ENCODE results near the gene COL10A1. TPM values are rescaled to one million over a fixed set of nuclear protein-coding genes. Genes with fewer than 3 reads are reported as not detected.
"Not testable (repeated sequence)": the region's sequence is repeated elsewhere in the genome, so short reads cannot be mapped to it uniquely, and the experiment has no call there.

COL10A1 gene
- polyA plus RNA-seq, 4 donors, result 0.34 to 0.95 (median 0.47) TPM

DNA sequence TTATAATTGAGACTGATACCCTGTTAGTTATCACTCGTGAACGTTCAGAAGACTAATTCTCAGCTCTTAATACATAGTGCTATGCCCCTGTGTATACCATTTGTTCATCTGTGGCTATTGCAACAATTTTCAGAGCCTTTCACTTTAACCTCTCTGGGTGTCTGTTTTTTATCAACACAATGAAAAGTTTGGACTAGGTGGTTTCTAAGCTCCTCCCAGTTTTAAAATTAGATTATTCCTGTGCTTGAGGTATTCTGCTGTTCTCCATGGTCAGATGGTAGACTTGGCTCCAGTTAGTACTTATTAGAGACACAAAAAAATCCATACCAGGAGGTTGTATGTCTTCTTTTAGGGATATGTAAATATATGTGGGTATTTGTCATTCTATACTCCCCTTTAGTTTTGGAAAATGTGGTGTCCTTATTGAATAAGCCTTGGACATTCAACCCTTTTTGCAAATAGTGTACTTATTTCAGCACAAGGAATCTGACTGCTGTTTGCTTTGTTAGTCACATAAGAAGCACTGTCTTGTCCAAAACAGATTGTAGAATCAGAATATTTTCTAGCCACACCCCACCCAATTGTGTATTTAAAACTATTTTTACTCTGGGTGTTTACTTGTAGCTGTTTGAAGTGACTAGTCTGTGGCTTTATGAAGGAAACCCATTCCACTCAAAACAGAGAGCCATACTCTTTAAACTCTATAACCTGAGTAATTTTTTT lies 2.0 kb upstream of the COL10A1 start:
- DNase-seq (ENCODE audit: low read depth in 4 of 4, low spot score in 3 of 4), result no peak

DNA sequence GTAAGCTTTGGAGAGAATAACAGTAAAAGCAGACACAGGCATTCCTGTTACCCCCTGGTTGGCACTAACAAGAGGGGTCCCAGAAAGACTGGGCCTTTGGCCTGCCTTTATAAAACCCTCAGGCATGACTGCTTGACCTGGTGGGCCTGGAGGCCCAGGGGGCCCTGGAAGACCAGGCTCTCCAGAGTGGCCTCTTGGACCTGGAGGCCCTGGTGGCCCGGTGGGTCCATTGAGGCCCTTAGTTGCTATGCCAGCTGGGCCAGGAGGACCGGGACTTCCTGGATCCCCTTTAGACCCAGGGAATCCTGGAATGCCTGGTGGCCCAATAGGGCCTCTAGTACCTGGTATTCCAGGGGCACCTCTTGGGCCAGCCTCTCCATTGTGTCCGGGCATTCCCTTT lies 5.5 kb downstream of the COL10A1 start:
- no peak for DNase-seq (ENCODE audit: low read depth in 4 of 4, low spot score in 3 of 4)

DNA sequence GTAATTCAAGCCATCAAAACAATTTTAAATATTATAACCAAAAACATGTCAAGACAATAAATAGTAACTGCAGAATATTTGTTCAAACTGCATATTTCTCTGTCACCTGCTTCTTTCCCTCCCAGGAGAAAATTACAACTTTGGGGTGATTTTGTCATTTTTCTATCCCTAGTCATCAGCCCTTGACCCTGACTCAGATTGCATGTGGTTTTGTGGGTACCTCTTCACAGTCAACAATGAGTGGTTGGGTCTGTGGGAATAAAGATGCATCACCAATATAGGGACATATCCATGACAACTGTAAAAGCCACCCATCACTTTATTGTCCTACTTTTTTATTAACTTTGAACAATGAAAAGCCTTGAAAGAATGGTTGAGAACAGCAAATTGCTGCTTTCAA lies 7.3 kb downstream of the COL10A1 start:
- no peak for DNase-seq (ENCODE audit: low read depth in 4 of 4, low spot score in 3 of 4)

DNA sequence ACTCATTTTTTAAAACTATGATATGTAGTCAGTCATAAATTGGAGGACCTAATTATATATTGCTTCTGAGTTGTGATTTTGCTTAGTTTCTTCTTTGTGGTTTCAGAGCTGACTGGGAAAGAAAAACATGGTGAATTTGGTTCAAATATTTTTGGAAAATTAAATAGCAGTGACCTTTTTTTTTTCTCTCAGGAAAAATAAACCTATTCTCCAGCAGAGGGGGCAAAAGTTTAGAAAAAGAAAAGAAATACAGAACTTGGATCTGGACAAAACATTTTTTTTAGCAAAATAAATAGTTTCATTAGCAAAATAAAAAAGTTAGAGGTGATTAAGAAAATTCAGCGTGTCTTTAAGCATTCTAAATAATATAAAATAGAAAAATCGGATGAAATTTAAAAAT lies 10.2 kb downstream of the COL10A1 start:
- no peak for DNase-seq (ENCODE audit: low read depth in 4 of 4, low spot score in 3 of 4)

DNA sequence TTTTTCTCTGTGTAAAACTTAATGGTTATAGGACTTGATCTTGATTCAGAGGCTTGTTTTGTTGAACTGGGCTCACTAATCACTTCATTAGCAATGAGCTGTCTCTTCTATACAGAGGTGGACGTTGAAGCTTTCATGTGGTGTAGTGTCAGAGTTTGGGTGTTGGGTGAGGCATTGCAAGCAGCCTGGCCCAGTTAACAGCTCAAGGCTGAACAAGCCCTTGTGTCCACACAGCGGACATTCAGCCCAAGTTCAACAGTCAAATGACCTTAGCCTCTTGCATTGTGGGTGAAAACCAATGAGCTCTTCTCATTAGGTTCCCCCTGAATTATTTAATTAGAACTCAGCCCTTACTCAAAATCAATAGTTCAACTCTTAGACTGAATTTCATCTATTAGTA lies 12.5 kb downstream of the COL10A1 start:
- no peak for DNase-seq (ENCODE audit: low read depth in 4 of 4, low spot score in 3 of 4)

DNA sequence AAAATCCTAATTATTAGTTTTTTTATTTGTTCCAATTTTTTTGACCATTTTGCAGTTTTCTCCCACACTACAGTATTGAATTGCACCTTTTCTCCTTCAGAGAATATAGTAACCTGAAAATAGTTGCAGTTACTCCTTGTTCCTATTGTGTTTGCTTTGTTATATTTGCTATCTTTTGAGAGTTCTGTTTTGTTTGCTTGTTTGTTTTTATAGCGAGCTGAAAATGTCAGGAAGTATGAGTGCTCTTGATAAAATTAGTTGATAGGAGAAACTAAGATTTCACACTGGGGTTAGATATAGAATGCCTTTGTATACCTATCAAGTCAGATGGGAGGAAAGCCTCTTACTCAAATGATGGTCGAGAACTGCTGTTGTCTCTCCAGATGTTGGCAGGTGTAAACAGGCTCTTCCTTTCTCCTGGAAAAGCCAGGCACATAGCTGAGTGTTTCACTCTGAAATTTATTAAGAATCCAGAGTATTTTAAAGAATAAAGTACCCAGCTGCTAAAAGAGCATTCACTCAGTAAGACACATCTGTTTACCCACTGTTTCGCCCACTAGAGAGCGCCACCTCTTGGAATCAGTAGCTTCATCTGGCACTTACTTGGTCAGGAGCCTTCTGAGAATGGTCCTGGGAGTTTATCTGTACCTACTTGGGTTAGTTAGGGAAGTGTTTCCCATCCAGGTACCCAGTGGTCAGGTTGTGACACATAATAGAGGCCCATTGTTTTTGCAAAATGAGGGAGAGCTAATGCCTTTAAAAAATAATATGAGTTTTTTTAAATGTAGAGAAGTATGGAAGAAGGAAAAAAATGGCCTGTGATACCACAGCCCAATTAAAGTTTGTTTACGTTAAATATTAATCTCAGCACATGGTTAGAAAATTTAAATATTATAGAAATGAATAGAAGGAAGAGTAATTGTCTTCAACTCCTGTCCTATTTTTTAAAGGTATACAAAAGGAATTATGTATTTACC lies 14.1 kb downstream of the COL10A1 start:
- no peak for DNase-seq (ENCODE audit: low read depth in 4 of 4, low spot score in 3 of 4)

DNA sequence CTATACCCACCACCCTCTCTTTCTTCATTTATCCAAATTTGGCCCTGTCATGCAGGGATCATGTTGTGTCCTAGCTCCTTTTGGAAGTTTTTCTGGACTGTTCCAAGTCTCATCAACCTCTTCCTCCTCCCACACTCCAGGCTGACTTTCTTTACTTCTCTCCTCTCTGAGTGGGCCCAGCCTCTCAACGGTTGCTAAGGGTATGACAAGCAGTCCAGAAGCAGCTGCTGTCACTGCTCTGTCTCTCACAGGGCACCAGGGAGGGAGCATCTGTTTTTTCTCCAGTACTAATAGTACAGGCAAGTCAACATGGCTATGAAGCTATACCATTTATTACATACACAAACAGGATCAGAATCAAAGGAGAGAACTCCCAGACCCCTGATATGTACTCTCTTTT lies 17.1 kb downstream of the COL10A1 start:
- DNase-seq (ENCODE audit: low read depth in 4 of 4, low spot score in 3 of 4), result no peak

DNA sequence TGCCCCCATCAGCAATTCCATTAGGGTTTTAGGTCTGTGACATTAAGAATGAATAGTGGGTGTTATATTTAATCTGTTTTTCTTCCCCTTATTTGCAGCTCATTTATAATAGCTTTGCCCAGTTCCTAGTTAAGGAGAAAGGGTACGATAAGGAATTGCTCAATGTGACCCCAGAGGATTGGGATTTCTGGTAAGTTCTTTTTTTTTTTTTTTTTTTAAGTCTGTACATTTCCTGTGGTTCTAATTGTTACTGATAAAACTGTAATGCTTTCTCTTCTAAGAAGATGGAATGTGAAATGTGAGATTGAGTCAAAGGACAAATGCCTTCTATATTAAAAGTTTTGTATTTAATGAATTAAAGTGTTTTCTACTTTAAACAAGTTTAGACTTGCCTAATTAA lies 19.8 kb downstream of the COL10A1 start:
- DNase-seq (ENCODE audit: low read depth in 4 of 4, low spot score in 3 of 4), result no peak

DNA sequence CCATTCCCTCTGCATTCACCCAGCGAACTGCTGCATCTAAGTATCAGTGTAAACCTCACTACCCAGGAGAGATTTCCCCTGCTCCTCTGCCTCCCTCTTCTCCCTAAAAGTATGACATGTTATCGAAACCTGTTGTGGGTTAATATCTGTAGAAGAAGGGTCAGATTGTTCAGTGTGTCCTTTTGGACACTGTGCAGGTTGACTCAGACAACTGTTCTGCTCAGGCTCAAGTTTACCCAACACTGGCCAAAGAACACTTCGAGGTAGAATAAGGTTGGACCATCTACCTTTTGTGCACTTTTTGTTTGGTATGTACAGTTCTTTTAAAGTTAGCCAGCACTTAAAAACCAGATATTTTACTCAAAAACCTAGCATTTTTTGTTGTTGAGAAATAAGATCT lies 20.7 kb downstream of the COL10A1 start:
- DNase-seq (ENCODE audit: low read depth in 4 of 4, low spot score in 3 of 4), result no peak

DNA sequence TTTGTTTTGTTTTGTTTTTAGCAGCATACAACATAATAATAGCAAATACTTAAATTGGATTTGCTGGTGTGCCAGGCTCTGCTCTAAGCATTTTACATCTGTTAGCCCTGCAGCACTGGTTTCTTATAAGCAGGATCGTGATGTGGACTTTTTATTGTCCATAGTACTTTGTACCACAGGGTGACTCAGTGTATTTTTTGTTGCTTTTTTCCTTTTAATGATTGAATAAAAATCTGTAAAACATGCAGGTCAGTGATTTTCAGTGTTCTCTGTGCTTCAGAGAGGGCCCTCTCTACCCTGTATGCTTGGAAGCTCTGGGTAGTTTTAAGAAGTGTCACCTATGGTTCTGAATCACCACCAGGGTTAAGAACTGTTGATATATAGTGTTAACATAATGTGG lies 21.3 kb downstream of the COL10A1 start:
- DNase-seq (ENCODE audit: low read depth in 4 of 4, low spot score in 3 of 4), result no peak

DNA sequence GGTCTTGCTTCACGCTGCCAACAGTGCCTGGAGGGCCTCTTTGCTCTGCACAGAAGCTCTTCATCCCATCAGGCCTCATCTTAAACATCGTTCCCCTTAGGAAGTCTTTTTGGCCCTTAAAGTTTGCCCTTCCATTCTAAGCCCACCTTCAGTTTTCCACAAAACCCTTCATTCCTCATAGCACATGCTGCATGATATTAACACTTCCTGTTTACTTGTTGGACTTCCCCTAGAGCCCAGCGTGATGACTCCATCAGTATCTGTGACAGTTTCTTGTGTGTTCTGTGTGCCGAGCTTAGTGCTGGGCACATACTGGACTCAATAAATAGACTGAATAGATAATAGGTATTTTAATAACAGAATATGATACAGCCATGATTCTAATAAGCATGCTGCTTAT lies 23.1 kb downstream of the COL10A1 start:
- no peak for DNase-seq (ENCODE audit: low read depth in 4 of 4, low spot score in 3 of 4)

DNA sequence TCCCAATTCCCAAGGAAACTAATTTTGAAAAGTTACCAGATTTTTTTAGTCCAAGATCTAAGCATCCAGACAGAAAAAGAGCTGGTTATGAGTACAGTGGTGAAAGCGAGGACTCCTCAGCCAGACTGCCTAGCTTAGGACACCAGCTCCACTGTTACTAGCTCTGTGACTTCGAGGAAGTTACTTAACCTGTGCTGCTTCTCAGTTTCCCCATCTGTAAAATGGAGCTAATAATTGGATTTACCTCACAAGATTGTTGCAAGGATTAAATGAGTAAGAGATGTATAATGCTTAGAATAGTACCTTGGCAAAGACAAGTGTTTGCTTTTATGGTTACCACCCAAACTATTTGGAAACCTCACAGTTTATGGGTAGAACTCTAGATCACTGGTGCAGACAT lies 24.1 kb downstream of the COL10A1 start:
- no peak for DNase-seq (ENCODE audit: low read depth in 4 of 4, low spot score in 3 of 4)

DNA sequence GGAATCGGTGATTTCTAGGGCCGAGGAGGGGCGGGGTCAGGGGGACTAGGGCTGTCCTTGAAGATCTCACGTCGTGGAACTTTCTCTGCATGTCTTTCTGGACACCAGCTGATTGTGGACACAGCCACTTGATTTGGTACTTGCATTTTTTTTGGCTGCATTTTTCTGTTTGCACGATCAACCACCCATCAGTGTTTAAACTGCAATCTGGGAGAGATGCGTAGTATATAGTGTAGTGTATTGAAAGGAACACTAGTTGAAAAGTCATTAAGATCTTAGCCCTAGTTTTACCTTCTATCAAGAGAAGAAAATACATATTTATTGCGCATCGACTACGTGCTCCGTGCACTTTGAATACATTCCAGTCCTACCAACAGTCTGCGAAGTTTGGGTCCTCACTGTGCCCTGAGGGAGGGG lies 24.6 kb downstream of the COL10A1 start:
- no peak for DNase-seq (ENCODE audit: low read depth in 4 of 4, low spot score in 3 of 4)

DNA sequence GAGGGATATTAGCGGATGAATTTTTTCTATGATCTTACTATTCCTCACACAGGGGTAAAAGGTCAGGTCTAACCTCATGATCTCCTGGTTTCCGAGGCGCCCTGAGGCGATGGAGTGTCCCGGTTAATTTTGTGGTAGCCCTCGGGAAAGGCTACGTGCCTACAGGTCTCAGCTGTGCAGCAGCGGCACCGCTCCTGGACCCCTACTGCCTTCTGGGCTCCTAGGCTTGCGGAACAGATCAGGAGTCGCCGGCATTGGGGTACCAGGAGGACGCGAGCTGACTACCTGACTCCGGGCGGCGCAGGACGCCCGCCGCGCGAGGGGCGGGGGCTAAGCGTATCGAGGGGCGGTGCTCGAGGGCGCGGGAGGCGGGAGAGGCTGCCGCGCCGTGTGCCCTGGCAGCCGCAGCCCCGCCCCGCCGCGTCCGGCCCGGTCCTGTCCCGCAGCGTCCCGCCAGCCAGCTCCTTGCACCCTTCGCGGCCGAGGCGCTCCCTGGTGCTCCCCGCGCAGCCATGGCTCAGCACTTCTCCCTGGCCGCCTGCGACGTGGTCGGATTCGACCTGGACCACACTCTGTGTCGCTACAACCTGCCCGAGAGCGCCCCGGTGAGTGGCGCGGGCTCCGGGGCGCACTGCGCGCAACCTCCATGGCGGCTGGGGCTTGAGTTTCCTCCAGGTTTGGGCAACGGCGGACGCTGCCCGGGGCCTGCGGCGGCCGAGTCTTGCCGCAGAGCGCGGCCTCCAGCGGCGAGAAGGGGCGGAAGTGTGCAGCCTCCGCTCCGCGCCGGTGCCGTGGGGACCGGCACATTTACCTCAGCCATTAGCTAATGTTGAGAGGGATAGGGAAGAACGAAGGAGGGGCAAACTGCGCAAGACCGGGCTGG lies 25.3 kb downstream of the COL10A1 start, which contains the start of gene NT5DC1:
Gene NT5DC1 (plus strand): TSS at position 435 of the 883 bp plus-strand sequence. CDS start 78 bp downstream, at position 513.
- peak; percentile 60 to 70 (median 64) for DNase-seq (ENCODE audit: low read depth in 4 of 4, low spot score in 3 of 4)

DNA sequence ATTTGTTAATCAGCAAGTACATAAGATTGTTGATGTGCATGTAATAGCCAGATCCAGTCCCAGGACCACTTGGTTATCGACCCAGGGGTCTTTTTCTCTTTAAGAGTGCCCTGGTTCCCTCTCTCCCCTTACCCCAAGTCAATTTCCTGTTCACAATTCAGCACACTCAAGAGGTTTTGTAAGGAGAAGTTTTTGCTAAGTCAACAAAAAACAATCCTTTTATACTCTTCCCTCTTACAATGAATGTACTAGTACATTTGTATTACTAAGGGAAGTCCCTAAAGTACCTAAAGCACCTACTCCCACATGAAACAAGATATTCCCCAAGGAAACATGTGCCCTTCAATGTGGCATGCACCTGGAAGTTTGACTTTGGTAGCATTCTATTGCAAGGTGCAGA lies 26.9 kb downstream of the COL10A1 start:
- DNase-seq (ENCODE audit: low read depth in 4 of 4, low spot score in 3 of 4), result no peak

DNA sequence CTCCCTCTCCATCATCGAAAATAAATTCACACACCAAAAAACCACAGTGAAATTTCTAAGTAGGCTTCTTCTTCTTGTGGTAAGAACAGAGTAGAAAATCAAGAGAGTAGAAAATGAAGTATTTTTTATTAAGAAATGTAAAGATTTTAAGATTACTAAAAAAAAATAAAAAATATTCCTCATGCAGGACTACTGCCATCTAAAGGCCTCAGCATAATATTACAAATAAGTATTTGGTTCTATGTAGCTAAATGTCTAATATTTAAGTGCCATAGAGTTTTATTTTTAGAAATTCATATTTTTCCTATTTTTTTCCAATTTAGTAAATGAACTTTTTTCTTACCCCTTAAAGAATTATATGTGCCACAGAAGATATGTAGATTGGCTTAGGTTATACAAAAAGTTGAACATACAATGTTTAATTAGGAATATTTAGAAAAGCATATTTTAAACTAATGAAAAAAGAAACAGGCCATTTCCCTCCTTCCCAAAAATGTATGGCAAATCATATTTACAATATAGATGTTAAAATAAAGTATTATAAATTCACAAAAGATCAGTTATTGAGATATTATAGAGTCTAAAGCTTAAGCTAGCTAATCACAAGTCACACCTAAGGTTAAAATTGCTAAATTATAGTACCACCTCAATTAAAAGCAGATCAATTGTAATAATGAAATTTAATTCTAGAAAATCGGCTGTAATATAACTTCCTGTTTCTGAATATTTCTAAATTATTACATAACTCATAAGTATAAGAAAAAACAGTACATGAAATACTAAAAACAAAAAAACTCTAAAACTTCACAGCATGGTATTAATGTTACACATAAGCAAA lies 28.7 kb downstream of the COL10A1 start:
- no peak for DNase-seq (ENCODE audit: low read depth in 4 of 4, low spot score in 3 of 4)

DNA sequence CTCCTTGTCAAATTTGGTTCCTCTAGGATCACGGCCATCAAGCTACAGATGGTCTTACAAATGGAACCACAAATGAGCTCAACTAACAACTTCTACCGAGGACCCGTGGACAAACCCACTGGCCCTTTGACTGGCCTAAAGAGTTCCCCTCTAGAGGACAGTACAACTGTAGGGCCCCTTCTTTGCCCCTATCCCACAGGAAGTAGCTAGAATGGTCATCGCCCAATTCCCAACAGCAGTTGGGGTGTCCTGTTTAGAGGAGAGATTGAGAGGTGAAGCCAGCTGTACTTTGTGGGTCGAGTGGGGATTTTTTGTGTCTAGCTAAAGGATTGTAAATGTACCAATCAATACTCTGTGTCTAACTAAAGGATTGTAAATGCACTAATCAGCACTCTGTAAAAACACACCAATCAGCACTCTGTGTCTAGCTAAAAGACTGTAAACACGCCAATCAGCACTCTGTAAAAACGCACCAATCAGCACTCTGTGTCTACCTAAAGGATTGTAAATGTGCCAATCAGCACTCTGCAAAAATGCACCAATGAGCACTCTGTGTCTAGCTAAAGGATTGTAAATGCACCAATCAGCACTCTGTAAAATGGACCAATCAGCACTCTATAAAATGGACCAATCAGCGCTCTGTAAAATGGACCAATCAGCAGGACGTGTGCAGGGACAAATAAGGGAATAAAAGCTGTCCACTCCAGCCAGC lies 29.7 kb downstream of the COL10A1 start:
- DNase-seq (ENCODE audit: low read depth in 4 of 4, low spot score in 3 of 4), result not testable (repeated sequence)

DNA sequence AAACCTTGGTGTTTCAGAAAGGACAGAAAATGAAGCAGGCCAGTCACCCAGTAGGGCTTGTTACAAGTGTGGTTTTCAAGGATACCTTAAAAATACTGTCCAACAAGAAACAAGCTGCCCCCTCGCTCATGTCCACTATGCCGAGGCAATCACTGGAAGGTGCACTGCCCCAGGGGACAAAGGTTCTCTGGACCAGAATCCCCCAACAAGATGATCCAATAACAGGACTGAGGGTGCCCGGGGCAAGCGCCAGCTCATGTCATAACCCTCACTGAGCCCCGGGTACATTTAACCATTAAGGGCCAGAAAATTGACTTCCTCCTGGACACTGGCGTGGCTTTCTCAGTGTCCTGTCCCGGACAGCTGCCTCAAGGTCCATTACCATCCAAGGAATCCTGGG lies 31.9 kb downstream of the COL10A1 start:
- DNase-seq (ENCODE audit: low read depth in 4 of 4, low spot score in 3 of 4), result no peak

DNA sequence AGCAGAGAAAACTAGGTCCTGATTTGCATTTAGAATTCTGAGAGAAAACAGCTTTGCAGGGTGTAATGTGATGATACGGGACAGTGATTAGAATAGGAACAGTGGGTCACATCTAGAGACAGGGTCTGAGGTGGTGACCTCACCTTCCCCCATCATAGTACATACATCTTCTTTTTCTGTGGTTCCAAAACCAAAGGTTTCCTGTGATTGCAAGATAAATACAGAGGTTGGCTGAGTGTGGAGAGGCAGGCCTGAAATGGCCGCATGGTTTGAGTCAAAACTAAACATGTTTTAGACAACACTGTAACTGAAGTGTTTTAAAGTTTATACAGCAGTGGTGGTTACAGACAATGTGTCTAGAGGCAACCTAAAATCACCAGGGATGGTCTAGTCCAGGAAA lies 35.7 kb downstream of the COL10A1 start:
- DNase-seq (ENCODE audit: low read depth in 4 of 4, low spot score in 3 of 4), result no peak

Measured in left renal pelvis (tissue), 4 donors.